ENCODE data around the gene TMEM245.
A peak's percentile ranks its signal among the peaks of the same experiment; 100 is the strongest.
"Not testable (repeated sequence)": the region's sequence is repeated elsewhere in the genome, so short reads cannot be mapped to it uniquely, and the experiment has no call there.

The TMEM245 gene

DNA sequence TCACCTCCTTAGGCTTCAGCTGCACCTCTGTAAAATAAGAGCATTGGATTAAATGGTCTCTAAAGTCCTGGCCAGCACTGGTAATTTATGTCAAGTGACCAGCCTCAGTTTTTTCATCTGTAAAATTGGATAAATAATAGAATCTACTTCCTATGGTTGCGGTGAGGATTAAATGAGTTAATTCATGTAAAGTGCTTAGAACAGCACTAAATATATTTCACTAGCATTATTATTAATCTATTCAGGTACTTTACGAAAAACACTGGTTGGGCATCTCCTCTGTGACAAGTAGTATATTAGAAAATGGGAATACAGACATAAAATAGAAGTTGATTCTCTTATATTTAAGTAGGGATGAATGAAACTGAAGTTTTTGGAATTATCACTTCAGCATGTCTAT is 13.8 kb upstream of the TMEM245 start:
- no peak for DNase-seq (ENCODE audit: low read depth in 2 of 3, low spot score in 2 of 3)

DNA sequence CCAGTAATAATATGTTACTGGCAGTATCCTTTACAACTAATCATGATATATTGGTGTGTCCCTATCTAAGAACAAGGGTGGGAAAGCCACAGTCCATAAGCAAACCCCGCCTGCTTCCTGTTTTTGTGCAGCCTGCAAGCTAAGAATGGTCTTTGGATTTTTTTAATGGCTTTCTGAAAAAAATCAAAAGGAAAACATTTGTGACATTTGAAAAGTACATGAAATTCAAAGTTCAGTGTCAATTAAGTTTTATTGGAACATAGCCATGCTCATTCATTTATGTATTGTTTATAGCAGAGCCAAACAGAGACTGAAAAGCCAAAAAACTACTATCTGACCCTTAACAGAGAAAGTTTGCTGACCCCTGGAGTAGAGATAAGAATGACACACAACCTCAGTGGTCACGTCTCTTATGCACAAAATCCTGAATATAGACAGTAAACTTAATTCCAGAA is 12.8 kb upstream of the TMEM245 start:
- DNase-seq (ENCODE audit: low read depth in 2 of 3, low spot score in 2 of 3), result no peak

DNA sequence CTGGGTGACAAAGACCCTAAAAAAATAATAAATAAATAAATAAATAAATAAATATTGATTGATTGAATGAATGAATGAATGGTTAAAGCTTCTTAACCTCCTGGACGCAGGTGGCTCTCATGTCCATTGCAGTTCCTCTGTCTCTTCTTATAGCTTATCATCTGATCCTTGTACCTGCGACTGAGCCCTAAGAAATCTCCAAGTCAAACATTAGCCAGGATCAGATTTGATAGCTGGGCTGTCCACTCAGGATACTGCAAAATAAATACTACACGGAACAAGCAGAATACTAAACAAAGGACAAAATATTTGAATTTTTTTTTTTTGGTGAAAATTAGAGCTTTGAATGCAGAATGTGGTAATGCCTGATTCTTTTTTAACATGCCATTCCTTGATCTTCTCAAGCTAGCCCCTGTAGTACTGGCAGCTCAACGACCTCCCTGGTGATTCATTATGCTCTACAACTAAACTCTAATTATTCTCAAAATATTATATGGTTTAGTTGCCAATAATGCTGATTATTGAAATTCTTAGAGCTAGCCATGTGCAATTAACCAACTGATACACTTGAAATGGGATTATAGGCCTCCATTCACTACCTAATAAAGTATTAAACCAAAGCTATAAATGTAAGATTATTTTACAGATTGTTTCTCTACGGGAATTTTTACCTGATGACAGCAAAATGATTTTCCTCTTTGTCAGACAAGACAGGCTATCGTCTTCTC is 9.9 kb upstream of the TMEM245 start:
- no peak for DNase-seq (ENCODE audit: low read depth in 2 of 3, low spot score in 2 of 3)

DNA sequence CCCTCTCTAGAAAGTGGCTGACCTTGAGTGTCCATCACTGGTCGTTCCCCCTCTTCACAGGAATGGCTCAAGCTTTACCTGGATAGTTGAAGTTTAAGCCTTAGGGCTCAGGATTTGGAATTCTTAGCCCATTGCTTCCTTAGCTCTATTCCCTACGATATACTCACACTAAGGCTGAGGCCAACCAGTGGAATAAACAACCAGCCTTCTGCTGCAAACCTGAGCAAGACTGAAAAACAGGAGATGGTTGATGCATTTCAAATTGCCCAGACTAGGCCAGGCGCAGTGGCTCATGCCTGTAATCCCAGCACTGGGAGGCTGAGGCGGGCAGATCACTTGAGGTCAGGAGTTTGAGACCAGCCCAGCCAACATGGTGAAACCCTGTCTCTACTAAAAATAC is 6.9 kb upstream of the TMEM245 start:
- not testable (repeated sequence) for DNase-seq (ENCODE audit: low read depth in 2 of 3, low spot score in 2 of 3)

DNA sequence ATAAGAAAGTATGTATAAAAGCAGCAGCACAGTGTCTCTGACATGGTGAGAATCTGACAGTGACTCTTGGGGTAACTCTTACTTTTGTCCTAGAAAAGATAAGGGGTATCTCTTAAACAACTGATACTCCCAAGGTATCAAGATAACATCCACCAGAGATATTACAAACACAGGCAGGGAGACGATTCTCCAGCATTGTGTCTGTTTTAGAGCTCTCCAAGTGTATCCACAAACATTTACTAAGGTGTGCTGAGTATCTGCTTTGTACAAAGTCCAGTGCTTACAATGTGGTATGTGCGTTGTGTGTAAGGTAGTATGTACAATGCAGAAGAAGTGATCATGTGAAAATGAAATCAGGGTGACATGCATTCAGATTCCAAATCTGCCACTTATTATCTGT is 4.4 kb upstream of the TMEM245 start:
- DNase-seq (ENCODE audit: low read depth in 2 of 3, low spot score in 2 of 3), result no peak

DNA sequence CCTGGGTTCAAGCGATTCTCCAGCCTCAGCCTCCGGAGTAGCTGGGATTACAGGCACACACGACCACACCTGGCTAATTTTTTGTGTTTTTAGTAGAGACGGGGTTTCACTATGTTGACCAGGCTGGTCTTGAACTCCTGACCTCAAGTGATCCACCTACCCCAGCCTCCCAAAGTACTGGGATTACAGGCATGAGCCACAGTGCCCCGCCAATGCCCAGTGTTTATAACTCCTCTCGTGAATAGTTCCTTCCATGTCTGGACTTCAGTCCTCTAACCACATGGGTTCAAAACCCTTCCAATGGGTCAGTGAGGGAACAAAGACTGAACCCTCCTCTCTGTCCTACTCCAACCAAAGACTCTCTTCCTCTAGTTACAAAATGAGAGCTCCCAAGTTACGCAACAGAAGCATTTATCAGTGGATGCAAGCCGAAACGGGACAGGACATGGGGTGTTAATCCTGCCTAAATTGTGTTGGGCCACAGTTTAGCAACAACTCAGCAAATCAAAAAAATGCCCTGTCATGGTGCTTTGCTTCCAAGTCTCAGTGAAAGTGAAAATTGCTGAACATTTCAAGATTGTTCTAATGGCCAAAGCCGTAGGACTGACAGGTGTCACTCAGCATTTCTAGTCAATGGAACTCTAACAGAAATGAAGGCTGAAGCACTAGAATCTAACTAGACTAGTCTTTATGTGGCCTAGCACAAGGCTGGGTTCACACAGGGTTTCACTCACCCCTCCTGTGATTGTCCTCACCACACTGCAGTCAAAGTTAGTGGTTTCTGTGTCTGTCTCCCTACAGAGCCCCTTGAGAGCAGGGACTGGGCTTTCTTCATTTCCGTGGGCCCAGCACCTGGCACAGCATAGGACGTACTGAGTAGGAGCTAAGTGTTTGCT is 3.2 kb upstream of the TMEM245 start:
- no peak for DNase-seq (ENCODE audit: low read depth in 2 of 3, low spot score in 2 of 3)

DNA sequence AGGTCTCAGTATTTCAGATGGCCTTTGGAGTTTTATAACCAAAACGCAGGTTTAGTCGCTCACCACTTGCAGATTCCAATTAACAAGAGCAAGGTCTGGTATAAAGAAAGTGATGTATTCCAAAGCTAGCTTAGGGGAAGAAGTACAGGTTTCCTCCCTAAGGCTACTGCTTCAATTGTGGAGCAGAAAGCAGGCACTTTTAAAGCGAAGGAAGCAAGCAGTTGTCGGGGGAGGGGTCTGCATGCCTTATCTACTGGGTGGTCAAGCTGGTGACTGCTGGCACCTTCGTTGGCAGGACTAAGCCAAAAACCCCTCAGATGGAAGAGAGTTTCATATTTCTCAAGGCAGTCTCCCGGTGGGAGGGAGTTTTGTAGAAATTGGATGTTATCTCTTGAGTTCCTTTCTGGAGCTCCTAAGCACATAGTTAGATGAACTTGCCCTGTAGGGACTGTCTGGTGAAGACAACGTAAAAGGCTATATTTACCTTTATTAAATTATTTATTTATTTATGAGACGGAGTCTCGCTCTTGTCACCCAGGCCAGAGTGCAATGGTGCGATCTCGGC is 1.6 kb upstream of the TMEM245 start:
- no peak for DNase-seq (ENCODE audit: low read depth in 2 of 3, low spot score in 2 of 3)

DNA sequence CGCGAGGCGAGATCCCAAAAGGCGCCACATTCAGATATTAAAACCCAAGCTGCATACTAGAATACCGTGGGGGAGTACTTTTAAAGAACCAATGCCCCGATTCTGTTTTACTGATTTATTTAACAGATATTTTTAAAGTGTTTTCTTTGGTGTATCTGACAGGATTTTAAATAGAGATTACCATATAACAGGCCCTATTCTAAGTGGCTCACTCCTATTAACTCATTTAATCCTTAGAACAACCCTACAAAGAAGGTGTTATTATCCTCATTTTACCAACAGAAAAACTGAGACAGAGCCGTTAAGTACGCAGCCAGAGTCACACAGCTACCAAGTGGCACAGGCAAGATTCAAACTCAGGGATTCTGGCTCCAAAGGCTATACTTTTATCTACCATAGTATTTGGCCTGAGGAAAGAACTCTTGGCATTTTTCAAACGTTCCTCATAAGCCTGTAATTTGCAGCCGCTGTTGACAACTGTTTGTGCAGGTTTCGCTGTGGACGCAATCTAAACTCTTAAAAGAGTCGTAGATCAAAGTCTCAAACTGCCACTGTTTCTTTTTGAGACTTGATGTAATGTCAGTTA is 550 bp upstream of the TMEM245 start:
- no peak for DNase-seq (ENCODE audit: low read depth in 2 of 3, low spot score in 2 of 3)

DNA sequence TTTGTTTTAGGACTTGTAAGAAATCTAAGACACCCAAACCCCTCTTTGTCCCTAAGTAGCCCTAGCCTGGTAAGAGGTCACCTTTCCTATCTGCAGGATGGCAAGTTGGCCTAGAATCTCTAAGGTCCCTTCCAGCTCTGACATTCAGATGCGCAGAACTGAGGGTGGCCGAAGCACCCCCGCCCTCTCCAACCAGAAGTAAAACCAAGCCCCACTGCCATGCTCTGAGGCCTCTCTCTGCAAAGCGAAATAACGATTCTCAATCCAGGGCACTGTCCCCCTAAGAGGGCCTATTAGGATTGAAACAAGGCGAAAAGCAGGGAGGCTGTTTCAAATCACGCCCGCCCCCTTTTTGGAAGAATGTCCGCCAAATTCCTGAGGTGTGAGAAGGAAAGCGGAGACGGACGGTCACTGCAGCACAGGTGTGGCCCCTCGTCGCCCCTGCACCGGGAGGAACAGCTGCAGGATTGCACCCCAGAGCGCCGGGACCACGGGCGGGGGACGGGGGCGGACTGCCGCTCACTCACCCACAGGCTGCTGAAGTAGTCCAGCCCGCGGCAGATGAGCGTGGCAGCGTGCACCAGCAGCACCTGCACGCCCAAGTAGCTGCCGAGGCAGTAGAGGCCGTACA is 824 bp downstream of the TMEM245 start:
- DNase-seq (ENCODE audit: low read depth in 2 of 3, low spot score in 2 of 3), result no peak

DNA sequence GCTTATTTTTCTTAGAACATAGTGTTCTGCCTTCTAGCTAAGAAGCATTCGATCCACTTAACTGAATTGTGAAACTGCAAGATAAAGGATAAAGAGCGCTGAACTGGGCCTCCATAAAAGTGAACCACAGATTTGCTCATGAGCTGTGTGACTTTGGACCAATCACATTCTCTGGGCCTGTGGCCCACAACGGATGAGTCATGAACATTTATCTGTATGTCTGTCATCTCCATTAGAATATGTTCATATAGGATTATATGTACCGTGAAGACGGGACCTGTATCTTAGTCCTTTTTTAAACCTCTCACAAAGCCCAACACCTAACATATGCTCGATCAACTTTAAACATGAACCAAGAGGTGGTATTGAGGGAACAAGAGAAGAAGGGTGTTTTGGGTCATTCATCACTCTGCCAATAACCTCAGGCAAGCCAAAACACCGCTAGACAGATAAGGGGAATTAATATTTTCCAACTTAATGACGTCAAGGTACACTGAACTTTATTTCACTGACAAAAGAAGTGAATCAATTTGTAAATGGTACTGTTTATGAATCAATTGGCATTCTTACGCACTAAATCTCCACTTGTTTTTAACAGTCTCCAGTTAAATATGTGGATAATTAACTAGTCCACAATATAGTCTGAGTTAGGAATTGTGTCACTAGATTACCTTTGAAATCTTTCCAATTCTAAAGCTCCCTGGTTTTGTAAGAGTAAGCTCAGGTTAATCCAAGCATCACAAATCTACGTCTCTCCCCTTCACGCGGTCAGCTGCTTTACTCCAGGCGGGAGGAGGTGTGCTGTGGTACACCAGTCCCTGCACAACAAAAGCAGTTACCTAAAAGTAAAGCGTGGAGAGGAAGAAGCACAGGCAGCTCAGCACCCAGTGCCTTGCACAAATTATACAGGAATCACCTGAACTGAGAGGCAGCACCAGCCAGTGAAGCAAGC is 1.6 kb downstream of the TMEM245 start:
- DNase-seq (ENCODE audit: low read depth in 2 of 3, low spot score in 2 of 3), result peak in 1 of 3 experiments; percentile 22

DNA sequence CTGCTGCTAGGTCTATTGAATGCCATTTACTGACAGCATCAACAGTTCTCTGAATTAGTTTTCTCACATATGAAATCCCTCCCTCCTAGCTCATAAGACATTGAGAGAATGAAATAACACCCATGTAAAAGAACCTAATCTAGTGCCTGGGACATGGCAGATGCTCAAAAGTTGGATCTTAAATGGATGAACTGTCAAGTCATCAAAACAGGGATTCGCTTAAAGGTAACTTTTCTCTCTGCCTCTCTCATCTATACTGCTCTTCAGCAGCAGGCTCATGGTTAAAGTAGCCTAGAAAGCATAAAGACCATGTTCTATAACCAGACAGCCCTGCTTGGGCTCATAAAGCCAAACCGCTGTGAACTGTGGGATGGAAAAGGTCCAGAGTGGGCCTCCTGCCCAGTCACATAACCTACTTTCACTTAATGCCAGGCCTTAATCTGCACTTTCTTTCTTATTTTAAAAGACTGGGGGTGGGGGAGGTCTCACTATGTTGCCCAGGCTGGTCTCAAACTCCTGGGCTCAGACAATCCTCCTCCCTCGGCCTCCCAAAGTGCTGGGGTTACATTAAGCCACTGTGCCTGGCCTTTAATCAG is 3.7 kb downstream of the TMEM245 start:
- DNase-seq (ENCODE audit: low read depth in 2 of 3, low spot score in 2 of 3), result no peak

DNA sequence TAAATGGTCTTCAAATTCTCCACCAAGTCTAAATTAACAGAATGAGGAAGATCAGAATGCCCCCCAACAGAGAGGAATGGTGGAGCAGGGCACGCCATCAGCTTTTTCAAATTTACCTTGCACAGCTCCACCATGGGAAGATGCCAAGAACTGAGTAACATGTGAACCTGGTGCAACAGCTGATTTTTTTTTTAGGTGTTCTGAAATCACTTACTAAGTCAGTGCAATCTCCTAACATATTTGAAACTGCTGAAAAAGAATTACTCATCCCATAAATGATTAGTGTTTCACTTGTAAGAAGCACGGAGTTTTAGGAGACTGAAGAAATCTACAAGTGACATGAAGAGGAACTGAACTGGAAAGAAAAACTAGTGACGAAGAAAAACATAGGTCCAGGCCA is 5.1 kb downstream of the TMEM245 start:
- no peak for DNase-seq (ENCODE audit: low read depth in 2 of 3, low spot score in 2 of 3)

DNA sequence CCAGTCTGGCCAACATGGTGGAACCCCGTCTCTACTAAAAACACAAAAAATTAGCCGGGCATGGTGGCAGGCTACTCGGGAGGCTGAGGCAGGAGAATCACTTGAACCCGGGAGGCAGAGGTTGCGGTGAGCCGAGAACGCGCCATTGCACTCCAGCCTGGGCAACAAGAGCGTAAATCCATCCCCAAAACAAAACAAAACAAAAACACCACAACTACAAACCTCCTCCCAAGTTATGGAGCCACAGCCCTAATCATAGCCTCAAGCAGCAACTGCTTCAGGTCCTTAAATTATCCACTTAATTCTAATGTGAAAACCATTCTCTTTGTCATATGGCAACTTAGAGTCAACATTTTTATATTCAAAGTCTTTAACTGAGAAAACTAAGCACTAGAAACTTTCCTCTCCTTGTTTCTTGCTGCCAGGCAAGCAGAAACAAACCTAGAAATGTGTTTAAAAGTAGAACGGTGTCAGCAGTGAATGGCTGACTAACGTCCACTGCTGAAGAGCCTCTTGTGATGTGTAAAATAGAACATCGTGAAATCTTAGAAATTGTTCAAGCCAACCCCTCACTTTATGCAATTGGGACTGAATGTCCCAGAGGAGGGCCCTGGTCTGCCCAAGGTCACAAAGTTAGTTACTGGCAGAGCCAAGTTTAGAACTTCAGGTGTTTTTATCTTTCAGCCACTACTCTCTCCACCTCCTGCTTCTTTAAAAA is 5.7 kb downstream of the TMEM245 start:
- DNase-seq (ENCODE audit: low read depth in 2 of 3, low spot score in 2 of 3), result no peak

DNA sequence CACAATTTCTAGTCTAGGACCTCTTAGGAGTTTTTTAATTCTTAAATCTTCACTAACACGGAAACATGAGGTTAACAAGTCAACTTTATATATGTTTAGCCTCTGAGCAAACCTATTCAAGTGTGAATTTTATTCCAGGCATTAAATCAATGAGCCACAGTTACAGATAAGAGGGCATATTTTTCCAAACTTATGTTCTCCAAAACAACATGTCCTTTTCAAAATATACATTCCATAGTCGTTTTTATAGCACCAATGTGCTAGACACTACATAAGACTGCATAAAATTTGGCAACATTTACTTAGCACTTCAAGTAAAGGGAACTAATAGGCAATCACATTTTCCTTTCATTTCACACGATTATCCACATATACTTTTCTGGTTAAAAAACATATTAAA is 6.5 kb downstream of the TMEM245 start:
- DNase-seq (ENCODE audit: low read depth in 2 of 3, low spot score in 2 of 3), result no peak

DNA sequence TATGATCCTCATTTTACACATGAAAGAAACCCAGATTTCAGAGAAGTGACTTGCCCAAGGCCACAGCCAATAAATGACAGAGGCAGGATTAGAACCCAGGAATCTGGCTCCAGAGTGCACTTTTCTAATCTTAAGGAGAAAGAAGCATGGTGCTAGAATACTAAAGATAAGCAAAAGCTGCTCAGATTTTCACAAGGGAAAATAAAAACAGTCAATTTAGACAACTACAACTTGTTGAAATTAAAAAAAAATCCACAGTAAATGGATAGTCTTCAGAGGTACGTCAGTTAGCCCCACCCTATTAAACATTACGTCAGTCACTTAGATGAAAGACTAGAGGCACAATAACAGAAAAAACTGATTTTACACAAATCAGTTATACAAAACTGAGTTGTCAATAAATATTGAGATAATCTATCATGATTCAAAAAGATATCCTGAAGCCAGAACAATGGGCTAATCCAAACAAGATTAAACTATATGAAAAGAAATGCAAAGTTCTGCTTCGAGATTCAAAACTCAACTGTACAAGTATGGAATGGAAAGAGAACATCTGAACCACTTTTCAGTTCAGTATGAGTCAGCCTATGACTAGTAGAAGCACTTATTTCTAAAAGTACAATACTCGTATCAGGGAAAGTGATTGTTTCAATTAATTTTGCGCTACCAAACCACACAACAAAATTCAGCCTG is 9.3 kb downstream of the TMEM245 start:
- DNase-seq (ENCODE audit: low read depth in 2 of 3, low spot score in 2 of 3), result no peak

DNA sequence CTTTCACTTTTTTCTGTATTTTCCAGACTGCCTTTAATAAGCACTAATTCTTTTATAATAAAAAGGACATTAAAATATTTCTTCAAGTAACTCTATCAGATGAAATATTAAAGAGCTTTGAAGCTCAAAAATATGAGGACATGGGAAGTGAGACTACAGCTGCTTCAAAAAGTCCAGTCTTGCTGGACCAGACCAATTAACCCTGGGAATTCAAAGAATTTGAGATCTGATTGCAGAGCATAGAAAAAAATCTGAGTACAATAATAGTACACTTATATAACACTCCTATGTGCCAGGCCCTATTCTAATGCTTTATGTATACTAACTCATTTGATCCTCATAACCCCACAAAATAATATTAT is 9.8 kb downstream of the TMEM245 start:
- DNase-seq (ENCODE audit: low read depth in 2 of 3, low spot score in 2 of 3), result no peak

DNA sequence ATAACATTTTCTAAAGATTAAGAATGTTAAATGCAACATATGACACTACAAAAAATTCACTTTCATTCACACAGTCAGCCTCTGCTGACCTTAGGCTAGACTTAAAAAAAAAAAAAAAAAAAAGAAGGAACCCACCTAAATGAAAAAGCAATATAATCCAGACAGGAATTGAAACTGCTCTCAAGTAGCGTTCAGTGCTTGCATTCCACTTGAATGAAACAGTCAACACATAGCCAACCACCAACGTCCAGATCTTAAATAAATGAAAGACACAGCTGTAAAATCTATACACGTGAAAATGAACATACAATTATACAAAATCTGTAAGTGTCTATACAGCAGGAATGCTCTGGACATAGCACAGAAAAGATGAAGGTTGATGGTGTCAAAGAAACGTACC is 11.4 kb downstream of the TMEM245 start:
- no peak for DNase-seq (ENCODE audit: low read depth in 2 of 3, low spot score in 2 of 3)

DNA sequence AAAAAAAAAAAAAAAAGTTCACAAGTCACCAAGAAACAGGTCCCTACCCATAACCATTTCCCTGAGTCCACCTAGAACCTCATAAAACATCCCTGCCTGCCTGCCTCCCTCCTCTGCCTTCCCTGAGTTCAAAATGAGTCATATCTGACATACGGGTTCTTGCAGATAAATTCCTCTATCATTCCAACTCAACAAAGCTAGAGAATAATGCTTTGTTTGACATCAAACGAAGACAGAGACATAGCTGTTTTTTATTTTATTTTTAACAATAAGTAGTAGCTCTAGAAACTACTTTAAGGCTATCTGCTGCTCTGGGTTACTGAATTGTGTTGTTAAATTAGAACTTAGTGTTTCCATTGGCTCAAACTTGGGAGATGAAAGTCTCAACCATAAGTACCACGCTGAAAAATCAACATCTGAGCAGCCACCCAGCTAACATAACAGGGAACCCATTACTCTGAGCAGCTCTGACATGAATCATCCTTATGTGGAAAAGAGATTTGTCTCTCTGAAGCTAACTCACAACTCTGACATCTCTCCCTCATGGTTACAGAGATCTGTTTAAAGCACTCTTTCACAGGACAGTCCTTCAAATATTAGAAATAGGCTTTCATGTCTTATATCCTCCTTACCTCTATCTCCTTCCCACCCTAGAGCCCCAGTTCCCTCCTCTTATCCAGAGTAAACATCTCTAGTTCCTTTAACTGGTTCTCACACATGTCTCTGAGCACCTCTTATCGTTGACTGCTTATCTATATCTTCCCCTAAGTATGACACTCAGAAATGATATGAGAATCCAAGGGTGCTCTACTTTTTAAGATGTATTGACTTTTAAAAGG is 12.1 kb downstream of the TMEM245 start:
- no peak for DNase-seq (ENCODE audit: low read depth in 2 of 3, low spot score in 2 of 3)

Measured in activated CD8-positive, alpha-beta memory T cell treated with anti-CD3 and anti-CD28 coated beads for 48 hours (primary cell).